Lower leg skin (tissue), 4 donors: ENCODE measurements around the gene ADGRE1. TPM values are rescaled to one million over a fixed set of nuclear protein-coding genes. Genes with fewer than 3 reads are reported as not detected.
"Not testable (repeated sequence)": the region's sequence is repeated elsewhere in the genome, so short reads cannot be mapped to it uniquely, and the experiment has no call there.

Experiments used
- DNase-seq, 2 donors: peaks; one replicate each; pipeline ENCODE4 v3.0.0-alpha.2; 2019; ENCODE audit warnings: low spot score in 2 of 2
- H3K4me3 ChIP-seq: fragments of 200-600 bp; sonication (generic); 2 replicates; pipeline ENCODE4 v1.5.1; 2017; ENCODE audit warnings: mild to moderate bottlenecking, low read depth; ENCODE audit not compliant: poor library complexity, severe bottlenecking
- POLR2A ChIP-seq, 2 donors: fragments of 450-650 bp; IDR thresholded peaks; one replicate each; pipeline ENCODE4 v1.6.1; 2016 to 2017; ENCODE audit warnings: antibody characterized with exemption in 2 of 2, mild to moderate bottlenecking in 1 of 2, moderate library complexity in 1 of 2
- WGBS, 2 donors: methylation state at CpG; one replicate each; pipeline ENCODE4 v1.1.5; 2018; 5-methylcytosine and 5-hydroxymethylcytosine counted together
- intact Hi-C: fragments of 100-400 bp; cut with DNase I; formaldehyde crosslinking; loops from one replicate; pipeline ENCODE4 v1.15.0; 2023; ENCODE audit warnings: low total_unique reads
- total RNA-seq, 4 donors: library from RNA; depleted of rRNA; stranded (reverse); fragments of >200 nt; gene quantifications; one replicate each; pipeline ENCODE4 v1.1.0, GENCODE V29; 2016
- TF ChIP-seq, protein P1 (sequence below), 3 donors: fragments of 450-650 bp; IDR thresholded peaks; one replicate each; pipeline ENCODE4 v1.5.1; 2016; ENCODE audit warnings: antibody characterized with exemption in 3 of 3, mild to moderate bottlenecking in 3 of 3, moderate library complexity in 2 of 3

ADGRE1 gene
- total RNA-seq, 4 donors from 2014 or later: 0.25 TPM; not detected in 3

GRCh38 chr19:6868351-6868750, 19.0 kb upstream of the ADGRE1 start:
- peak; percentile 27 to 75 for DNase-seq
- TF ChIP-seq POLR2A (IDR thresholded peaks at IDR 0.05): no peak
- TF ChIP-seq, protein P1, sequence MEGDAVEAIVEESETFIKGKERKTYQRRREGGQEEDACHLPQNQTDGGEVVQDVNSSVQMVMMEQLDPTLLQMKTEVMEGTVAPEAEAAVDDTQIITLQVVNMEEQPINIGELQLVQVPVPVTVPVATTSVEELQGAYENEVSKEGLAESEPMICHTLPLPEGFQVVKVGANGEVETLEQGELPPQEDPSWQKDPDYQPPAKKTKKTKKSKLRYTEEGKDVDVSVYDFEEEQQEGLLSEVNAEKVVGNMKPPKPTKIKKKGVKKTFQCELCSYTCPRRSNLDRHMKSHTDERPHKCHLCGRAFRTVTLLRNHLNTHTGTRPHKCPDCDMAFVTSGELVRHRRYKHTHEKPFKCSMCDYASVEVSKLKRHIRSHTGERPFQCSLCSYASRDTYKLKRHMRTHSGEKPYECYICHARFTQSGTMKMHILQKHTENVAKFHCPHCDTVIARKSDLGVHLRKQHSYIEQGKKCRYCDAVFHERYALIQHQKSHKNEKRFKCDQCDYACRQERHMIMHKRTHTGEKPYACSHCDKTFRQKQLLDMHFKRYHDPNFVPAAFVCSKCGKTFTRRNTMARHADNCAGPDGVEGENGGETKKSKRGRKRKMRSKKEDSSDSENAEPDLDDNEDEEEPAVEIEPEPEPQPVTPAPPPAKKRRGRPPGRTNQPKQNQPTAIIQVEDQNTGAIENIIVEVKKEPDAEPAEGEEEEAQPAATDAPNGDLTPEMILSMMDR (IDR thresholded peaks at IDR 0.05): no peak
- WGBS, 2 donors: 8 to 13% methylated on average over 4 of the region's 4 CpGs
- intact Hi-C loops: no loop called here
- no peak overlapping the region for H3K4me3 ChIP-seq

GRCh38 chr19:6869151-6869882, 18.1 kb upstream of the ADGRE1 start:
- H3K4me3 ChIP-seq, intact Hi-C loops, DNase-seq: not testable (repeated sequence)
- 85 to 87% methylated on average over 22 of the region's 22 CpGs for WGBS, 2 donors

DNA sequence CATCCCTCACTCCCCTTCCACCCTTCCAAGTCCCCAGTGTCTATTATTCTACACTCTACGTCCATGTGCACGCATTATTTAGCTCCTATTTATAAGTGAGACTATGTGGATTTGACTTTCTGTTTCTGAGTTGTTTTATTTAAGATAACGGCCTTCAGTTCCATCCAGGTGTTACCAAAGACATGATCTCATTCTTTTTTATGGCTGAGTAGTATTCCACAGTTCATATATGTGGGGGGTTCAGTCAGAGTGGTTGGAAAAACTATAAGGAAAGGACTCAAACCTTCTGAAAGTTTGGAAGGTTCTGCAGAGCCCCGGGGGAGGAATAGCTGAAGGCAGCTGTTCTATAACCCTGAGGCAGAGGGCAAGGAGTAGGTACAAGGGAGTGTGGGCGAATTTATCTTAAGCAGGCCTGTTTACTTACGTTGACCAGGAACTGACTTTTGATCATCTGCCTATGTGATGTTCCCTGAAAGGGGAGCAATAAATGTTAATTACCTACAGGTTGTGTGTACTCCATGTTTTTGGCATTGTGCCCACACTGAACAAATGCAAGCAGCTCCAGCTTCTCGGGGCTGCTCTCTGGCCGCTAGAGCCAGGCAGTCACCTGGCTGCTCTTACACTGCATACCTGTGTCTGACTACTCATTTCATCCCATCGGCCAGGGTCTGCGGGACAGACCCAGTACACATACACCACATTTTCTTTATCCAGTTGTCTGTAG, 13.5 kb upstream of the ADGRE1 start:
- H3K4me3 ChIP-seq: no peak overlapping the region
- intact Hi-C loops: no loop called here
- no peak for DNase-seq
- WGBS, 2 donors: 75 to 85% methylated on average over 10 of the region's 10 CpGs
- TF ChIP-seq POLR2A (IDR thresholded peaks at IDR 0.05): no peak
- TF ChIP-seq, protein P1 (IDR thresholded peaks at IDR 0.05): no peak

- whole genome bisulfite sequencing, 2 donors: 73 to 94% methylated on average over 2 of the region's 2 CpGs
- no peak for DNase-seq
- intact Hi-C loops: no loop called here
- no peak overlapping the region for H3K4me3 ChIP-seq
- TF ChIP-seq, protein P1 (IDR thresholded peaks at IDR 0.05): no peak
- no peak for TF ChIP-seq POLR2A (IDR thresholded peaks at IDR 0.05)
These were observed 12.2 kb upstream of the ADGRE1 start for GRCh38 chr19:6875218-6875617.

GRCh38 chr19:6876748-6877147, 10.6 kb upstream of the ADGRE1 start:
- WGBS, 2 donors: 67 to 68% methylated on average over 7 of the region's 7 CpGs
- H3K4me3 ChIP-seq: no peak overlapping the region
- intact Hi-C loops: no loop called here
- no peak for TF ChIP-seq POLR2A (IDR thresholded peaks at IDR 0.05)
- TF ChIP-seq, protein P1 (IDR thresholded peaks at IDR 0.05): no peak
- no peak for DNase-seq

- no peak for DNase-seq
- TF ChIP-seq POLR2A (IDR thresholded peaks at IDR 0.05): no peak
- TF ChIP-seq, protein P1 (IDR thresholded peaks at IDR 0.05): no peak
- intact Hi-C loops: no loop called here
- H3K4me3 ChIP-seq: no peak overlapping the region
- 76 to 93% methylated on average over 4 of the region's 4 CpGs for WGBS, 2 donors
These were observed 9.6 kb upstream of the ADGRE1 start for GRCh38 chr19:6877766-6878165.
